Progenitor cell of endocrine pancreas (in vitro differentiated cells): Measurements from ENCODE around the gene FBXW7. TPM values are rescaled to one million over a fixed set of nuclear protein-coding genes. Genes with fewer than 3 reads are reported as not detected.

Experiments used
- DNase-seq: peaks from one replicate; pipeline ENCODE4 v3.0.0; 2021; ENCODE audit warnings: low spot score; ENCODE audit not compliant: unreplicated experiment
- H3K27ac Mint-ChIP-seq: 2 replicates; pipeline ENCODE4 v1.8.0; 2021; ENCODE audit warnings: mild to moderate bottlenecking, moderate library complexity, mixed read lengths
- H3K27me3 Mint-ChIP-seq: 2 replicates; pipeline ENCODE4 v1.8.0; 2021; ENCODE audit warnings: mixed read lengths
- H3K36me3 Mint-ChIP-seq: 2 replicates; pipeline ENCODE4 v1.8.0; 2022; ENCODE audit warnings: mixed read lengths; ENCODE audit not compliant: insufficient read depth
- H3K4me1 Mint-ChIP-seq: 2 replicates; pipeline ENCODE4 v1.8.0; 2021; ENCODE audit warnings: low read depth, mixed read lengths
- H3K4me3 Mint-ChIP-seq: 2 replicates; pipeline ENCODE4 v1.8.0; 2021; ENCODE audit warnings: low read depth, mild to moderate bottlenecking, moderate library complexity, mixed read lengths
- H3K9me3 Mint-ChIP-seq: 2 replicates; pipeline ENCODE4 v1.8.0; 2021; ENCODE audit warnings: low read depth, mixed read lengths
- microRNA-seq: library from miRNA; unstranded; fragments of <30 nt; microRNA quantifications from one replicate; pipeline ENCODE4 v1.1.0, GENCODE V29; 2020; ENCODE audit warnings: borderline number of aligned reads; ENCODE audit not compliant: unreplicated experiment
- total RNA-seq: library from RNA; stranded (reverse); gene quantifications from 2 replicates; pipeline ENCODE4 v1.2.1, GENCODE V29; 2021
- TF ChIP-seq, protein P1 (sequence below): fragments of 200-600 bp; sonication (generic); IDR thresholded peaks from one replicate; pipeline ENCODE4 v1.5.0; 2021; ENCODE audit warnings: antibody characterized with exemption, mild to moderate bottlenecking; ENCODE audit not compliant: unreplicated experiment

Gene FBXW7
- total RNA-seq, 1 donor from 2014 or later, result 52.1 TPM

DNA sequence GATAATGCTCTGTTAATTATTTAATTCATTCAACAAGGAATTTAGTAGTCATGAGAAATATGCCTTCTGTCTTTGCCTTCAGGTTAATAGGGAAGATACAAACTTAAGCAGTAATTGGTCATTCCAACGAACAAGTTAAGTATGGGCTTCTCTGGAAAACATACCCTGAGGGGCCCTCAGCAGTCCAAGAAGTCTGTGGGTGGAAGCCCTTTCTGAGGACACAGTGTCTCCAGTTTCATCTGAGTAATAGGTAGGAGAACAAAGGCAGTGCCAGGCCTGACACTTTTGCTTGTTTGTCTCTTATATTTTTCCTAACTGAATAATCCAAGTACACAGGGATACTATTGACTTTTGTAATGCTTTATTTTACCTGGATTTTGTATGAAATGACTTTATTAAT lies 262.5 kb downstream of the FBXW7 start:
- TF ChIP-seq, protein P1, sequence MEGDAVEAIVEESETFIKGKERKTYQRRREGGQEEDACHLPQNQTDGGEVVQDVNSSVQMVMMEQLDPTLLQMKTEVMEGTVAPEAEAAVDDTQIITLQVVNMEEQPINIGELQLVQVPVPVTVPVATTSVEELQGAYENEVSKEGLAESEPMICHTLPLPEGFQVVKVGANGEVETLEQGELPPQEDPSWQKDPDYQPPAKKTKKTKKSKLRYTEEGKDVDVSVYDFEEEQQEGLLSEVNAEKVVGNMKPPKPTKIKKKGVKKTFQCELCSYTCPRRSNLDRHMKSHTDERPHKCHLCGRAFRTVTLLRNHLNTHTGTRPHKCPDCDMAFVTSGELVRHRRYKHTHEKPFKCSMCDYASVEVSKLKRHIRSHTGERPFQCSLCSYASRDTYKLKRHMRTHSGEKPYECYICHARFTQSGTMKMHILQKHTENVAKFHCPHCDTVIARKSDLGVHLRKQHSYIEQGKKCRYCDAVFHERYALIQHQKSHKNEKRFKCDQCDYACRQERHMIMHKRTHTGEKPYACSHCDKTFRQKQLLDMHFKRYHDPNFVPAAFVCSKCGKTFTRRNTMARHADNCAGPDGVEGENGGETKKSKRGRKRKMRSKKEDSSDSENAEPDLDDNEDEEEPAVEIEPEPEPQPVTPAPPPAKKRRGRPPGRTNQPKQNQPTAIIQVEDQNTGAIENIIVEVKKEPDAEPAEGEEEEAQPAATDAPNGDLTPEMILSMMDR, result no peak
- DNase-seq, result no peak
- Mint-ChIP-seq H3K9me3 (no peaks in the 10 kb centered on the region), H3K27ac (no peak overlapping the region), H3K4me3 (no peak overlapping the region), H3K36me3 (no peaks in the 10 kb centered on the region), H3K27me3 (peaks cover 3% of the 10 kb centered on the region), H3K4me1 (peaks cover 4% of the 10 kb centered on the region)

Small RNA genes within 50 kb of the gene (microRNA-seq; reads per million reads assigned to microRNA genes)
- not detected for gene MIR3140

Other genes starting within 250 kb of the FBXW7 start
- 0.46 and 0.53 TPM in 2 replicates for gene TMEM154, start 143.9 kb upstream of the FBXW7 start, total RNA-seq
- 2.5 and 3.3 TPM in 2 replicates for gene TIGD4, start 243.6 kb upstream of the FBXW7 start, total RNA-seq
- gene ARFIP1, start 243.9 kb upstream of the FBXW7 start, total RNA-seq, result 31.7 and 32.6 TPM in 2 replicates